Measurements from ENCODE around the gene SAMD1. TPM values are rescaled to one million over a fixed set of nuclear protein-coding genes. Genes with fewer than 3 reads are reported as not detected.

SAMD1 gene
- total and polyA plus RNA-seq, 10 donors = 19.6 to 36.8 (median 30.5) TPM

GRCh38 chr19:14056069-14056666 lies 34.4 kb downstream of the SAMD1 start:
- DNase-seq = no peak
- WGBS, 5 donors = 81 to 95% (median 93%) methylated on average over 5 to 10 of the region's 10 CpGs
- intact Hi-C loops (cut with DNase I; ENCODE audit: low total_unique reads) = no loop called here

GRCh38 chr19:14055396-14055795 lies 35.2 kb downstream of the SAMD1 start:
- Histone ChIP-seq H3K36me3 (peaks cover 0 to 31% (median 26%) of the 10 kb centered on the region in 6 donors), H3K27me3 (replicated peaks in 1 of 7) (peaks cover 0 to 50% (median 38%) of the 10 kb centered on the region in 7 donors), H3K9me3 (peaks cover 0 to 10% (median 4%) of the 10 kb centered on the region in 8 donors), H3K27ac (no peak overlapping the region), H3K4me3 (no peak overlapping the region), H3K4me1 (peaks cover 0 to 26% (median 17%) of the 10 kb centered on the region in 6 donors)
- WGBS, 5 donors = 83 to 95% (median 86%) methylated on average over 3 of the region's 3 CpGs
- no peak for TF ChIP-seq POLR2A (IDR thresholded peaks at IDR 0.05)
- intact Hi-C loops (cut with DNase I; ENCODE audit: low total_unique reads) = no loop called here
- DNase-seq = no peak

More at GRCh38 chr19:14056069-14056666, 34.4 kb downstream of the SAMD1 start:
- Histone ChIP-seq H3K36me3 (peaks cover 0 to 23% (median 19%) of the 10 kb centered on the region in 6 donors), H3K9me3 (peaks cover 0 to 10% (median 4%) of the 10 kb centered on the region in 8 donors), H3K27ac (no peak overlapping the region), H3K4me1 (peaks cover 0 to 26% (median 17%) of the 10 kb centered on the region in 6 donors), H3K27me3 (replicated peaks in 1 of 7) (peaks cover 0 to 58% (median 44%) of the 10 kb centered on the region in 7 donors), H3K4me3 (no peak overlapping the region)
- TF ChIP-seq POLR2A (IDR thresholded peaks at IDR 0.05) (no peak), POLR2AphosphoS5 (IDR thresholded peaks at IDR 0.05) (no peak)
- TF ChIP-seq, protein P1, sequence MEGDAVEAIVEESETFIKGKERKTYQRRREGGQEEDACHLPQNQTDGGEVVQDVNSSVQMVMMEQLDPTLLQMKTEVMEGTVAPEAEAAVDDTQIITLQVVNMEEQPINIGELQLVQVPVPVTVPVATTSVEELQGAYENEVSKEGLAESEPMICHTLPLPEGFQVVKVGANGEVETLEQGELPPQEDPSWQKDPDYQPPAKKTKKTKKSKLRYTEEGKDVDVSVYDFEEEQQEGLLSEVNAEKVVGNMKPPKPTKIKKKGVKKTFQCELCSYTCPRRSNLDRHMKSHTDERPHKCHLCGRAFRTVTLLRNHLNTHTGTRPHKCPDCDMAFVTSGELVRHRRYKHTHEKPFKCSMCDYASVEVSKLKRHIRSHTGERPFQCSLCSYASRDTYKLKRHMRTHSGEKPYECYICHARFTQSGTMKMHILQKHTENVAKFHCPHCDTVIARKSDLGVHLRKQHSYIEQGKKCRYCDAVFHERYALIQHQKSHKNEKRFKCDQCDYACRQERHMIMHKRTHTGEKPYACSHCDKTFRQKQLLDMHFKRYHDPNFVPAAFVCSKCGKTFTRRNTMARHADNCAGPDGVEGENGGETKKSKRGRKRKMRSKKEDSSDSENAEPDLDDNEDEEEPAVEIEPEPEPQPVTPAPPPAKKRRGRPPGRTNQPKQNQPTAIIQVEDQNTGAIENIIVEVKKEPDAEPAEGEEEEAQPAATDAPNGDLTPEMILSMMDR (IDR thresholded peaks at IDR 0.05 in 8 of 11, conservative IDR thresholded peaks at IDR 0.05 in 3 of 11) = no peak

GRCh38 chr19:14054721-14055120 lies 35.8 kb downstream of the SAMD1 start:
- DNase-seq = no peak
- Histone ChIP-seq H3K27ac (no peak overlapping the region), H3K36me3 (peaks cover 0 to 38% (median 32%) of the 10 kb centered on the region in 6 donors), H3K27me3 (replicated peaks in 1 of 7) (peaks cover 0 to 44% (median 33%) of the 10 kb centered on the region in 7 donors), H3K4me1 (peaks cover 0 to 26% (median 17%) of the 10 kb centered on the region in 6 donors), H3K4me3 (no peak overlapping the region), H3K9me3 (peaks cover 0 to 10% (median 4%) of the 10 kb centered on the region in 8 donors)
- WGBS, 5 donors = 37 to 45% (median 42%) methylated on average over 11 of the region's 11 CpGs
- intact Hi-C loops (cut with DNase I; ENCODE audit: low total_unique reads) = no loop called here
- no peak for TF ChIP-seq POLR2AphosphoS5 (IDR thresholded peaks at IDR 0.05)
- no peak for TF ChIP-seq POLR2A (IDR thresholded peaks at IDR 0.05)
- TF ChIP-seq, protein P1 (IDR thresholded peaks at IDR 0.05 in 8 of 11, conservative IDR thresholded peaks at IDR 0.05 in 3 of 11) = no peak

DNA sequence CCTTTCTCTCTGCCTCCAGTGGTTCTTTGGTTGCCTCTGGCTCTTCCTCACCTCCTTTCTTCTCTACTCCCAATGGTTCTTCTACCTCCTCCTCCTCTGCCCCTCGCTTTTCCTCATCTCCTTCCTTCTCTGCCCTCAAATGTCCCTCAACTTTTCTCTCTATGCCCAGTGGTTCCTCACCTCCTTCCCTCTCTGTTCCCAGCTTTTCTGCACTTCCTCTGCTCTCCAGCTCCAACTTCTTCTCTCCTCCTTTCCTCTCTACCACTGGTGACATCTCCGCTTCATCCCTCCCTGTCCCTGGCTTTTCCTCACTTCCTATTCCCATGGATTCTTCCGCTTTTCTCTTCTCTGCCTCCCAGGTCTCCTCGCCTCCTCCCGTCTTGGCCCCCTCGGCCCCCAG lies 36.5 kb downstream of the SAMD1 start:
- WGBS, 5 donors = 75 to 83% (median 78%) methylated on average over 6 of the region's 6 CpGs
- TF ChIP-seq POLR2AphosphoS5 (IDR thresholded peaks at IDR 0.05) (no peak), POLR2A (IDR thresholded peaks at IDR 0.05) (no peak)
- TF ChIP-seq, protein P1 (IDR thresholded peaks at IDR 0.05 in 8 of 11, conservative IDR thresholded peaks at IDR 0.05 in 3 of 11) = no peak
- Histone ChIP-seq H3K9me3 (peaks cover 0 to 10% (median 4%) of the 10 kb centered on the region in 8 donors), H3K27ac (no peak overlapping the region), H3K4me1 (peaks cover 0 to 24% (median 16%) of the 10 kb centered on the region in 6 donors), H3K36me3 (peaks cover 0 to 44% (median 36%) of the 10 kb centered on the region in 6 donors), H3K27me3 (replicated peaks in 1 of 7) (peaks cover 0 to 37% (median 27%) of the 10 kb centered on the region in 7 donors), H3K4me3 (no peak overlapping the region)
- no peak for DNase-seq
- intact Hi-C loops (cut with DNase I; ENCODE audit: low total_unique reads) = no loop called here
